Measurements from ENCODE around the gene AZIN2.

DNA sequence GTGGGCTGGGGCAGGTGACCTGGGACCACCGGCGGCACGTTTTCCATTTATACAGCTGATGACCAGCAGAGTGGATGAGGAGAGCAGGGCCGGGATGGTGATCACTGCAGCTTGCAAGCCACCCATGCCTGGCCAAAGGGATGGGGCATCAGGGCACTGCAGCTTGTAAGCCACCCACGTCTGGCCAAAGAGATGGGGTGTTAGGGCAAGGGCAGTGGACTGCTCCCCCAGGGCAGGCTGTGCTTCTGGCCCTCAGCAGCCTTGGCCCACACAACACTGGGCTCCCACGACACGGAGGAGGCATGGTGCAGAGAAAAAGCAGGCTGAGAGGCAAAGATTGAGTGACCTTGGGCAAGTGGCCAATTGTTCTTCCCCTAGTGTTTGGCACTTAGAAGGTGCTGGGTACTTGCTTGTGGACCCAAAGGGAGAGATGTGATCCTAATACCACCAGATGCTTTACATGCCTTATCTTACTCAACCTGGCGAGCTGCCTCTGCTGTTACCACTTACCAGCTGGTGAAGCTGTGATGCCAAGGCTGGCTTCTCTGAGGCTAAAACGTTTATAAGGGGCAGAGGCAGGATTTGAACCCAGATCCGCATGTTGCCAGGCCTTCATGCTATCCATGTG lies 52.6 kb downstream of the AZIN2 start:
- no peak for TF ChIP-seq EP300 (IDR thresholded peaks at IDR 0.05)
- TF ChIP-seq, protein P1, sequence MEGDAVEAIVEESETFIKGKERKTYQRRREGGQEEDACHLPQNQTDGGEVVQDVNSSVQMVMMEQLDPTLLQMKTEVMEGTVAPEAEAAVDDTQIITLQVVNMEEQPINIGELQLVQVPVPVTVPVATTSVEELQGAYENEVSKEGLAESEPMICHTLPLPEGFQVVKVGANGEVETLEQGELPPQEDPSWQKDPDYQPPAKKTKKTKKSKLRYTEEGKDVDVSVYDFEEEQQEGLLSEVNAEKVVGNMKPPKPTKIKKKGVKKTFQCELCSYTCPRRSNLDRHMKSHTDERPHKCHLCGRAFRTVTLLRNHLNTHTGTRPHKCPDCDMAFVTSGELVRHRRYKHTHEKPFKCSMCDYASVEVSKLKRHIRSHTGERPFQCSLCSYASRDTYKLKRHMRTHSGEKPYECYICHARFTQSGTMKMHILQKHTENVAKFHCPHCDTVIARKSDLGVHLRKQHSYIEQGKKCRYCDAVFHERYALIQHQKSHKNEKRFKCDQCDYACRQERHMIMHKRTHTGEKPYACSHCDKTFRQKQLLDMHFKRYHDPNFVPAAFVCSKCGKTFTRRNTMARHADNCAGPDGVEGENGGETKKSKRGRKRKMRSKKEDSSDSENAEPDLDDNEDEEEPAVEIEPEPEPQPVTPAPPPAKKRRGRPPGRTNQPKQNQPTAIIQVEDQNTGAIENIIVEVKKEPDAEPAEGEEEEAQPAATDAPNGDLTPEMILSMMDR (IDR thresholded peaks at IDR 0.05) = no peak

Data from ovary (tissue), 3 donors.